Endothelial cell of umbilical vein (primary cell): Measurements from ENCODE around the gene FARP1. TPM values are rescaled to one million over a fixed set of nuclear protein-coding genes. Genes with fewer than 3 reads are reported as not detected.

ENCODE experiments used
- BruUV-seq: library from RNA; stranded (reverse); fragments of 400-500 nt; replicated peaks from 2 replicates; lab custom pipeline; 2021; lab: Mats Ljungman, UMichigan
- CTCF ChIA-PET: fragments of 300-600, 350-600 bp; sonication (Branson Sonifier 250); formaldehyde crosslinking; loops from one replicate; lab custom pipeline; 2021; ENCODE audit warnings: antibody characterized with exemption, inconsistent platforms; lab: Charles Lee
- POLR2A ChIA-PET: fragments of 300-600, 350-600 bp; sonication (Branson Sonifier 250); formaldehyde crosslinking; loops from one replicate; lab custom pipeline; 2021; ENCODE audit warnings: antibody characterized with exemption, inconsistent platforms; lab: Charles Lee
- DNase-seq: peaks from one replicate; pipeline ENCODE4 v3.0.0-alpha.2; 2011; ENCODE audit warnings: low read depth, low spot score
- FAIRE-seq: peaks from 2 replicates; lab custom pipeline; 2011; peaks lifted over from hg19 to GRCh38; lab: Jason Lieb, UNC
- H2AFZ ChIP-seq: 2 replicates; pipeline ENCODE4 v1.6.0; 2012; ENCODE audit warnings: low read depth, low read length, control low read depth, inconsistent platforms
- H3K27ac ChIP-seq: 2 replicates; pipeline ENCODE4 v1.5.1; 2011; ENCODE audit warnings: low read depth, mild to moderate bottlenecking, control low read depth, low read length, moderate library complexity; ENCODE audit not compliant: insufficient read depth
- H3K27me3 ChIP-seq, 2 experiments: 2 replicates each; pipeline versions ENCODE4 v1.6.0 to v1.6.1; 2011; ENCODE audit warnings: low read length in 2 of 2, mixed read lengths in 1 of 2; ENCODE audit not compliant: control insufficient read depth in 2 of 2, insufficient read depth in 2 of 2
- H3K36me3 ChIP-seq, 2 experiments: 2 replicates in 1 of 2; 3 replicates in 1 of 2; pipeline ENCODE4 v1.5.1; 2011; ENCODE audit warnings: low read length in 2 of 2, mild to moderate bottlenecking in 1 of 2, moderate library complexity in 1 of 2; ENCODE audit not compliant: control insufficient read depth in 2 of 2, insufficient read depth in 2 of 2; ENCODE audit errors: extremely low read depth in 1 of 2
- H3K4me1 ChIP-seq: 3 replicates; pipeline ENCODE4 v1.5.1; 2011; ENCODE audit warnings: mild to moderate bottlenecking, low read length; ENCODE audit not compliant: control insufficient read depth, insufficient read depth; ENCODE audit errors: extremely low read depth
- H3K4me2 ChIP-seq: 2 replicates; pipeline ENCODE4 v1.6.1; 2011; ENCODE audit warnings: low read length, control low read depth, mixed read lengths; ENCODE audit not compliant: insufficient read depth
- H3K4me3 ChIP-seq, 3 experiments: fragments of 200-600 bp in 1 of 3; sonication (generic), shearing (Covaris generic) in 1 of 3; replicated peaks in 1 of 3; 2 replicates each; pipeline ENCODE4 v1.5.1; 2011 to 2016; ENCODE audit warnings: control low read depth in 3 of 3, low read length in 3 of 3, mild to moderate bottlenecking in 2 of 3, inconsistent platforms in 1 of 3, low read depth in 1 of 3, moderate library complexity in 1 of 3; ENCODE audit not compliant: insufficient read depth in 1 of 3
- H3K79me2 ChIP-seq: 2 replicates; pipeline ENCODE4 v1.6.0; 2012; ENCODE audit warnings: low read length, inconsistent platforms; ENCODE audit not compliant: control insufficient read depth, insufficient read depth
- H3K9ac ChIP-seq: replicated peaks from 2 replicates; pipeline ENCODE3; 2011; ENCODE audit warnings: low read length, control low read depth; ENCODE audit not compliant: insufficient read depth; ENCODE audit errors: extremely low read depth
- H3K9me1 ChIP-seq: replicated peaks from 3 replicates; pipeline ENCODE4 v1.6.0; 2011; ENCODE audit warnings: mild to moderate bottlenecking, low read length; ENCODE audit not compliant: control insufficient read depth, insufficient read depth; ENCODE audit errors: extremely low read depth
- H3K9me3 ChIP-seq: replicated peaks from 2 replicates; pipeline ENCODE4 v1.5.1; 2012; ENCODE audit warnings: low read length, inconsistent platforms; ENCODE audit not compliant: control insufficient read depth, insufficient read depth
- H4K20me1 ChIP-seq: replicated peaks from 2 replicates; pipeline ENCODE3; 2011; ENCODE audit warnings: mild to moderate bottlenecking, low read length; ENCODE audit not compliant: control insufficient read depth, insufficient read depth; ENCODE audit errors: extremely low read depth
- CTCF ChIP-seq, 2 donors: IDR thresholded peaks; 1 replicate in 1 of 2; 2 replicates in 1 of 2; pipeline ENCODE4 v1.5.1; 2011; ENCODE audit warnings: low read length in 2 of 2, mild to moderate bottlenecking in 2 of 2, moderate library complexity in 2 of 2, control low read depth in 1 of 2, inconsistent platforms in 1 of 2, low read depth in 1 of 2; ENCODE audit not compliant: insufficient read depth in 1 of 2; ENCODE audit errors: extremely low read depth in 1 of 2
- EZH2 ChIP-seq: IDR thresholded peaks from 2 replicates; pipeline ENCODE4 v1.6.1; 2012; ENCODE audit warnings: borderline replicate concordance, low read depth, mild to moderate bottlenecking, moderate library complexity, low read length, inconsistent platforms; ENCODE audit not compliant: severe bottlenecking
- FOS ChIP-seq: IDR thresholded peaks from 2 replicates; pipeline ENCODE4 v1.6.1; 2011; ENCODE audit warnings: mild to moderate bottlenecking, low read length, moderate library complexity, borderline replicate concordance; ENCODE audit not compliant: insufficient read depth
- GATA2 ChIP-seq: IDR thresholded peaks from 2 replicates; pipeline ENCODE4 v1.7.0; 2011; ENCODE audit warnings: low read depth, mild to moderate bottlenecking, moderate library complexity, mixed read lengths, low read length; ENCODE audit not compliant: insufficient read length, insufficient read depth
- JUN ChIP-seq: IDR thresholded peaks from 2 replicates; pipeline ENCODE4 v1.6.1; 2011; ENCODE audit warnings: borderline replicate concordance, low read depth; ENCODE audit not compliant: insufficient read length, insufficient read depth
- MAX ChIP-seq: IDR thresholded peaks from 2 replicates; pipeline ENCODE4 v1.6.1; 2011; ENCODE audit not compliant: insufficient read depth, insufficient read length
- MYC ChIP-seq: IDR thresholded peaks from one replicate; pipeline ENCODE4 v1.6.1; 2011; ENCODE audit warnings: mild to moderate bottlenecking, low read depth, low read length
- POLR2A ChIP-seq: IDR thresholded peaks from 2 replicates; pipeline ENCODE4 v1.6.1; 2012; ENCODE audit warnings: low read depth, mild to moderate bottlenecking, control low read depth, low read length
- POLR2AphosphoS5 ChIP-seq: IDR thresholded peaks from 2 replicates; pipeline ENCODE4 v1.6.1; 2012; ENCODE audit warnings: low read depth, mild to moderate bottlenecking, control low read depth, low read length, moderate library complexity; ENCODE audit not compliant: insufficient read depth
- dilution Hi-C: fragments of 300-500 bp; cut with MboI; formaldehyde crosslinking; loops from one replicate; pipeline ENCODE4 v1.15.0; 2019; ENCODE audit warnings: low sequenced_read_pairs; ENCODE audit not compliant: extremely low pct_ligation_motif_present
- intact Hi-C: fragments of 100-400 bp; cut with micrococcal nuclease; formaldehyde crosslinking; loops from one replicate; pipeline ENCODE4 v1.10.0; 2022
- polyA plus RNA-seq, 4 experiments: library from polyadenylated mRNA; depleted of rRNA in 3 of 4; stranded (reverse) in 3 of 4; unstranded in 1 of 4; fragments of >200 nt; gene quantifications; 2 replicates each; pipeline versions ENCODE4 v1.2.1 to v1.2.3, GENCODE V29; 2011 to 2012; ENCODE audit warnings: missing spikeins in 1 of 4
- total RNA-seq: library from RNA; stranded (reverse); gene quantifications from 2 replicates; pipeline ENCODE4 v1.2.3, GENCODE V29; 2021

Gene FARP1
- total and polyA plus RNA-seq, 2 donors (not counting 3 experiments of a cell fraction or from before 2014, with no cell fraction given): 19.0 to 77.7 TPM

GRCh38 chr13:98346904-98347636, 204.2 kb downstream of the FARP1 start:
- no peaks in the 10 kb centered on the region for H3K36me3 ChIP-seq
- H3K9me3 ChIP-seq: no peaks in the 10 kb centered on the region
- DNase-seq (no peak), FAIRE-seq (no peak)
- H3K79me2 ChIP-seq: no peaks in the 10 kb centered on the region
- no peaks in the 10 kb centered on the region for H3K27me3 ChIP-seq
- intact Hi-C loops (no loop called here), dilution Hi-C loops (no loop called here)
- BruUV-seq: no TSS peak
- H3K4me3 ChIP-seq: no peak overlapping the region
- no peaks in the 10 kb centered on the region for H3K9me1 ChIP-seq
- no peaks in the 10 kb centered on the region for H3K4me1 ChIP-seq
- H3K27ac ChIP-seq: no peak overlapping the region
- ChIA-PET POLR2A (no interaction called here), CTCF (interaction anchor here (0.9 kb wide), 1 partner anchor 26 kb away, joined by 3 read pairs; no protein-coding TSS in a partner anchor)
- H2AFZ ChIP-seq: no peak overlapping the region
- no peaks in the 10 kb centered on the region for H4K20me1 ChIP-seq
- no peak overlapping the region for H3K9ac ChIP-seq
- H3K4me2 ChIP-seq: no peak overlapping the region
- TF ChIP-seq JUN (no peak), POLR2AphosphoS5 (no peak), MAX (no peak), POLR2A (no peak)

GRCh38 chr13:98347756-98348155, 204.9 kb downstream of the FARP1 start:
- Histone ChIP-seq H4K20me1 (no peaks in the 10 kb centered on the region), H3K4me2 (no peak overlapping the region), H3K36me3 (no peaks in the 10 kb centered on the region), H3K79me2 (no peaks in the 10 kb centered on the region), H3K27ac (no peak overlapping the region), H3K4me1 (no peaks in the 10 kb centered on the region), H3K9me3 (no peaks in the 10 kb centered on the region), H3K4me3 (no peak overlapping the region), H2AFZ (no peak overlapping the region), H3K9me1 (no peaks in the 10 kb centered on the region), H3K27me3 (no peaks in the 10 kb centered on the region), H3K9ac (no peak overlapping the region)
- DNase-seq (no peak), FAIRE-seq (no peak)
- ChIA-PET CTCF (no interaction called here), POLR2A (no interaction called here)
- no TSS peak for BruUV-seq
- dilution Hi-C loops: no loop called here
- intact Hi-C loops: no loop called here
- TF ChIP-seq POLR2A (no peak), POLR2AphosphoS5 (no peak), MYC (no peak), MAX (no peak), GATA2 (no peak), FOS (no peak), JUN (no peak), EZH2 (no peak), CTCF (IDR thresholded peaks at IDR 0.05; ENCODE audit: extremely low read depth in 1 of 2, insufficient read depth in 1 of 2, low read depth in 1 of 2, low read length in 2 of 2) (no peak)
